ENCODE measurements around the gene MIA2.
A peak's percentile ranks its signal among the peaks of the same experiment; 100 is the strongest.

MIA2 gene

GRCh38 chr14:39406560-39406959 lies 172.8 kb downstream of the MIA2 start:
- no peak overlapping the region for H3K4me3 ChIP-seq (ENCODE audit: low read depth in 1 of 2, low read length in 2 of 2)
- no peak overlapping the region for H3K9ac ChIP-seq (ENCODE audit: low read length)
- no peak overlapping the region for H3K27ac ChIP-seq (ENCODE audit: low read depth, low read length)
- H3K27me3 ChIP-seq (ENCODE audit: control insufficient read depth in 1 of 2, insufficient read depth in 2 of 2, low read length in 2 of 2) = no peaks in the 10 kb centered on the region
- H3K36me3 ChIP-seq (ENCODE audit: insufficient read depth, low read length) = peaks cover under 1% of the 10 kb centered on the region
- H3K9me3 ChIP-seq (ENCODE audit: low read length) = no peaks in the 10 kb centered on the region
- no peaks in the 10 kb centered on the region for H3K4me1 ChIP-seq (ENCODE audit: insufficient read depth, low read length)

- H3K27me3 ChIP-seq (ENCODE audit: control insufficient read depth in 1 of 2, insufficient read depth in 2 of 2, low read length in 2 of 2) = no peaks in the 10 kb centered on the region
- H3K9me3 ChIP-seq (ENCODE audit: low read length) = peaks cover 4% of the 10 kb centered on the region
- no peaks in the 10 kb centered on the region for H3K36me3 ChIP-seq (ENCODE audit: insufficient read depth, low read length)
- no peak overlapping the region for H3K27ac ChIP-seq (ENCODE audit: low read depth, low read length)
- no peak overlapping the region for H3K4me3 ChIP-seq (ENCODE audit: low read depth in 1 of 2, low read length in 2 of 2)
- H3K9ac ChIP-seq (ENCODE audit: low read length) = no peak overlapping the region
- H3K4me1 ChIP-seq (ENCODE audit: insufficient read depth, low read length) = no peaks in the 10 kb centered on the region
Observed at GRCh38 chr14:39416072-39416471, 182.4 kb downstream of the MIA2 start.

- Histone ChIP-seq H3K4me3 (ENCODE audit: low read depth in 1 of 2, low read length in 2 of 2) (no peak overlapping the region), H3K9ac (ENCODE audit: low read length) (no peak overlapping the region), H3K27ac (ENCODE audit: low read depth, low read length) (no peak overlapping the region), H3K27me3 (ENCODE audit: control insufficient read depth in 1 of 2, insufficient read depth in 2 of 2, low read length in 2 of 2) (no peaks in the 10 kb centered on the region), H3K9me3 (ENCODE audit: low read length) (peaks cover 4% of the 10 kb centered on the region), H3K4me1 (ENCODE audit: insufficient read depth, low read length) (no peaks in the 10 kb centered on the region), H3K36me3 (ENCODE audit: insufficient read depth, low read length) (no peaks in the 10 kb centered on the region)
Observed at GRCh38 chr14:39417014-39417413, 183.3 kb downstream of the MIA2 start.

- Histone ChIP-seq H3K9ac (ENCODE audit: low read length) (no peak overlapping the region), H3K9me3 (ENCODE audit: low read length) (peaks cover 4% of the 10 kb centered on the region), H3K4me3 (ENCODE audit: low read depth in 1 of 2, low read length in 2 of 2) (no peak overlapping the region), H3K36me3 (ENCODE audit: insufficient read depth, low read length) (no peaks in the 10 kb centered on the region), H3K27ac (ENCODE audit: low read depth, low read length) (no peak overlapping the region), H3K27me3 (ENCODE audit: control insufficient read depth in 1 of 2, insufficient read depth in 2 of 2, low read length in 2 of 2) (no peaks in the 10 kb centered on the region), H3K4me1 (ENCODE audit: insufficient read depth, low read length) (no peaks in the 10 kb centered on the region)
Observed at GRCh38 chr14:39419272-39419671, 185.6 kb downstream of the MIA2 start.

- no peaks in the 10 kb centered on the region for H3K9me3 ChIP-seq (ENCODE audit: low read length)
- H3K27ac ChIP-seq (ENCODE audit: low read depth, low read length) = no peak overlapping the region
- H3K27me3 ChIP-seq (ENCODE audit: control insufficient read depth in 1 of 2, insufficient read depth in 2 of 2, low read length in 2 of 2) = no peaks in the 10 kb centered on the region
- no peaks in the 10 kb centered on the region for H3K4me1 ChIP-seq (ENCODE audit: insufficient read depth, low read length)
- H3K4me3 ChIP-seq (ENCODE audit: low read depth in 1 of 2, low read length in 2 of 2) = no peak overlapping the region
- no peak overlapping the region for H3K9ac ChIP-seq (ENCODE audit: low read length)
- H3K36me3 ChIP-seq (ENCODE audit: insufficient read depth, low read length) = no peaks in the 10 kb centered on the region
Observed at GRCh38 chr14:39422243-39422642, 188.5 kb downstream of the MIA2 start.

- H3K27ac ChIP-seq (ENCODE audit: low read depth, low read length) = no peak overlapping the region
- no peaks in the 10 kb centered on the region for H3K9me3 ChIP-seq (ENCODE audit: low read length)
- H3K4me1 ChIP-seq (ENCODE audit: insufficient read depth, low read length) = peaks cover 3% of the 10 kb centered on the region
- H3K9ac ChIP-seq (ENCODE audit: low read length) = no peak overlapping the region
- H3K27me3 ChIP-seq (ENCODE audit: control insufficient read depth in 1 of 2, insufficient read depth in 2 of 2, low read length in 2 of 2) = no peaks in the 10 kb centered on the region
- no peak overlapping the region for H3K4me3 ChIP-seq (ENCODE audit: low read depth in 1 of 2, low read length in 2 of 2)
- no peaks in the 10 kb centered on the region for H3K36me3 ChIP-seq (ENCODE audit: insufficient read depth, low read length)
Observed at GRCh38 chr14:39423793-39424192, 190.1 kb downstream of the MIA2 start.

- no peaks in the 10 kb centered on the region for H3K9me3 ChIP-seq (ENCODE audit: low read length)
- H3K27me3 ChIP-seq (ENCODE audit: control insufficient read depth in 1 of 2, insufficient read depth in 2 of 2, low read length in 2 of 2) = no peaks in the 10 kb centered on the region
- no peak overlapping the region for H3K4me3 ChIP-seq (ENCODE audit: low read depth in 1 of 2, low read length in 2 of 2)
- H3K4me1 ChIP-seq (ENCODE audit: insufficient read depth, low read length) = peaks cover 23% of the 10 kb centered on the region
- no peak overlapping the region for H3K27ac ChIP-seq (ENCODE audit: low read depth, low read length)
- no peaks in the 10 kb centered on the region for H3K36me3 ChIP-seq (ENCODE audit: insufficient read depth, low read length)
- no peak overlapping the region for H3K9ac ChIP-seq (ENCODE audit: low read length)
Observed at GRCh38 chr14:39425947-39426346, 192.2 kb downstream of the MIA2 start.

GRCh38 chr14:39426605-39427004 lies 192.9 kb downstream of the MIA2 start:
- Histone ChIP-seq H3K27me3 (ENCODE audit: control insufficient read depth in 1 of 2, insufficient read depth in 2 of 2, low read length in 2 of 2) (no peaks in the 10 kb centered on the region), H3K9me3 (ENCODE audit: low read length) (no peaks in the 10 kb centered on the region), H3K4me1 (ENCODE audit: insufficient read depth, low read length) (peaks cover 23% of the 10 kb centered on the region), H3K36me3 (ENCODE audit: insufficient read depth, low read length) (no peaks in the 10 kb centered on the region), H3K4me3 (ENCODE audit: low read depth in 1 of 2, low read length in 2 of 2) (no peak overlapping the region), H3K27ac (ENCODE audit: low read depth, low read length) (no peak overlapping the region), H3K9ac (ENCODE audit: low read length) (no peak overlapping the region)

GRCh38 chr14:39428118-39428517 lies 194.4 kb downstream of the MIA2 start:
- peaks cover 23% of the 10 kb centered on the region for H3K4me1 ChIP-seq (ENCODE audit: insufficient read depth, low read length)
- H3K9ac ChIP-seq (ENCODE audit: low read length) = no peak overlapping the region
- no peaks in the 10 kb centered on the region for H3K36me3 ChIP-seq (ENCODE audit: insufficient read depth, low read length)
- no peak overlapping the region for H3K4me3 ChIP-seq (ENCODE audit: low read depth in 1 of 2, low read length in 2 of 2)
- no peak overlapping the region for H3K27ac ChIP-seq (ENCODE audit: low read depth, low read length)
- H3K9me3 ChIP-seq (ENCODE audit: low read length) = no peaks in the 10 kb centered on the region
- no peaks in the 10 kb centered on the region for H3K27me3 ChIP-seq (ENCODE audit: control insufficient read depth in 1 of 2, insufficient read depth in 2 of 2, low read length in 2 of 2)

GRCh38 chr14:39430762-39431415 lies 197.2 kb downstream of the MIA2 start:
- Histone ChIP-seq H3K4me1 (ENCODE audit: insufficient read depth, low read length) (peaks cover 23% of the 10 kb centered on the region), H3K9me3 (ENCODE audit: low read length) (no peaks in the 10 kb centered on the region), H3K27me3 (ENCODE audit: control insufficient read depth in 1 of 2, insufficient read depth in 2 of 2, low read length in 2 of 2) (no peaks in the 10 kb centered on the region), H3K4me3 (ENCODE audit: low read depth in 1 of 2, low read length in 2 of 2) (peak overlapping the region; percentile 92 to 96), H3K9ac (ENCODE audit: low read length) (peak overlapping the region; percentile 52), H3K36me3 (ENCODE audit: insufficient read depth, low read length) (no peaks in the 10 kb centered on the region), H3K27ac (ENCODE audit: low read depth, low read length) (peak overlapping the region; percentile 90)

GRCh38 chr14:39431416-39432178 lies 197.9 kb downstream of the MIA2 start:
- Histone ChIP-seq H3K4me1 (ENCODE audit: insufficient read depth, low read length) (peaks cover 23% of the 10 kb centered on the region), H3K36me3 (ENCODE audit: insufficient read depth, low read length) (no peaks in the 10 kb centered on the region), H3K4me3 (ENCODE audit: low read depth in 1 of 2, low read length in 2 of 2) (peak overlapping the region; percentile 92 to 96), H3K27ac (ENCODE audit: low read depth, low read length) (peak overlapping the region; percentile 90), H3K9ac (ENCODE audit: low read length) (peak overlapping the region; percentile 52), H3K27me3 (ENCODE audit: control insufficient read depth in 1 of 2, insufficient read depth in 2 of 2, low read length in 2 of 2) (no peaks in the 10 kb centered on the region), H3K9me3 (ENCODE audit: low read length) (no peaks in the 10 kb centered on the region)
